ENCODE data around the gene FOXF2.

GRCh38 chr6:1407499-1407990 lies 18.2 kb downstream of the FOXF2 start:
- TF ChIP-seq CTCF (IDR thresholded peaks at IDR 0.05) = no peak
- TF ChIP-seq POLR2A (IDR thresholded peaks at IDR 0.05) = no peak

All from ovary (tissue), 3 donors.